Activated CD4-positive, alpha-beta T cell treated with anti-CD3 and anti-CD28 coated beads, Interleukin-2, amount 50 U/mL, for 48 hours (primary cell): Measurements from ENCODE around the gene INSIG1.
A peak's percentile ranks its signal among the peaks of the same experiment; 100 is the strongest.

Experiments
- DNase-seq, 2 experiments: peaks; one replicate each; pipeline ENCODE4 v3.0.0-alpha.2; 2020

The INSIG1 gene

DNA sequence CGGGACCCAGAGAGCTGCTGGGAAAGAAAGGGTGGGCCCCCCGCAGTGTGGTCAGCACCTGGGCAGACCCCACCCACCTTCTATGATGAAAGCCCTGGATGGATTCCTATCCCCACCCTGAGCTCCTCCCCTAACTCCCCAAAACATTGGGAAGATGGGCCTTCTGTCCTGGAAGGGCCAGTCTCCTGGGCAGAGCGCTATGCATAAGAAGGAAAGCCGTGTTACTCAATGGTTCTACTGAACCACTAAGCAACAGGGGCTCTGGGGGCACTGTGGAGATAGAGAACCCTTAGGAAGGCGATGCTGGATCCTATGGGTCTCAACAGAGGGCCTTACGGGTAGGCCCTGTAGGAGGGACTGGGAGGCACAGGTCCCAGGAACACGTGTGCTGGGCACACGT lies 30.7 kb upstream of the INSIG1 start:
- DNase-seq: no peak

- no peak for DNase-seq
These were observed 30.2 kb upstream of the INSIG1 start for GRCh38 chr7:155267436-155267835.

DNA sequence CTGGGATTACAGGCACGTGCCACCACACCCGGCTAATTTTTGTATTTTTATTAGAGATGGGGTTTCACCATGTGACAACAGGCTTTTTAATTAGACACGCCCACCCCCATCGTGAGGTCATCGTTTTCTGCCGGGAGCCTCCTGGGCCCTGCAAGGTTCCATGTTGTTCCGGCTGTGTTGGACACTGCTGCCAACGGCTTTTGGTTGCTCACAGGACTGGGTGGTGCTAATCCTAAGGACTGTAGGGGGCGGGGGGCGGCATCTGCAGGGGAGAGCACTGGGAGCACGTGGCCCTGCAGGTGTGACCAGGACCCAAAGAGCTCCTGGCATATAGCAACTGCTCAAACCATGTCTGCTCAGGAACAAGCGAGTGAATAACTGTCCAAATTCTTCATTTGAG lies 29.5 kb upstream of the INSIG1 start:
- no peak for DNase-seq

DNA sequence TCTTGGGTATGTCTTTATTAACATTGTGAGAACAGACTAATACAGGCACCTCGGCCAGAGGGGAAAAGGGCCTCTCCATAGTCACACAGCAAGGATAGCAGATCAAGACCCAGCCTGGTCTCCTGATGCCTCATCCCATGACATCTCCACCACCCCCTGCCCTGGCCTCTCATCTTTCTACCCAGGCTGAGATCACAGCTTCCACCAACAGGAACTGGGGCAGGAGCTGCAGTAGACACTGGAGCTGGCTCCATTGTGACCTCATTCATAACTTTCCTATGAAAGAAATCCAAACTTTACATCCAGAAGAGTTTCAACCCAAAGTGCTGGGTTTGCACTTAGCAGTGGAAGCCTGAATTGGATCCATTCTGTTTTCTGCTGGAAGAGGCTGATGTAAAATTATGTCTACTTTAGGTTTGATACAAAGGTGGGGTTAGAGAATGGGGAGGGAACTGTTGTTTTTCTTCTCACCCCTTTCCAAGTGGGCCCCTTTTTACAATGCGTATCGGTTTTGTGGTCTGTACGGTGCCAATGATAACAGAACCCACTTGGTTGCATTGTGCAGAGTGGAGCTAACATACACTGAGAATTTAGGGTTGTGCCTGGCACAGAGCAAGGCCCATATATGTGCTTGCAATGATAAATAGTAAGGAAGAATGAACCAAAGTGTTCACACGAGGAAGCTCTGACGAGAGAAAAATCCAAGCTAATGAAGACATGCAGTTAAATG lies 28.6 kb upstream of the INSIG1 start:
- DNase-seq: no peak

DNA sequence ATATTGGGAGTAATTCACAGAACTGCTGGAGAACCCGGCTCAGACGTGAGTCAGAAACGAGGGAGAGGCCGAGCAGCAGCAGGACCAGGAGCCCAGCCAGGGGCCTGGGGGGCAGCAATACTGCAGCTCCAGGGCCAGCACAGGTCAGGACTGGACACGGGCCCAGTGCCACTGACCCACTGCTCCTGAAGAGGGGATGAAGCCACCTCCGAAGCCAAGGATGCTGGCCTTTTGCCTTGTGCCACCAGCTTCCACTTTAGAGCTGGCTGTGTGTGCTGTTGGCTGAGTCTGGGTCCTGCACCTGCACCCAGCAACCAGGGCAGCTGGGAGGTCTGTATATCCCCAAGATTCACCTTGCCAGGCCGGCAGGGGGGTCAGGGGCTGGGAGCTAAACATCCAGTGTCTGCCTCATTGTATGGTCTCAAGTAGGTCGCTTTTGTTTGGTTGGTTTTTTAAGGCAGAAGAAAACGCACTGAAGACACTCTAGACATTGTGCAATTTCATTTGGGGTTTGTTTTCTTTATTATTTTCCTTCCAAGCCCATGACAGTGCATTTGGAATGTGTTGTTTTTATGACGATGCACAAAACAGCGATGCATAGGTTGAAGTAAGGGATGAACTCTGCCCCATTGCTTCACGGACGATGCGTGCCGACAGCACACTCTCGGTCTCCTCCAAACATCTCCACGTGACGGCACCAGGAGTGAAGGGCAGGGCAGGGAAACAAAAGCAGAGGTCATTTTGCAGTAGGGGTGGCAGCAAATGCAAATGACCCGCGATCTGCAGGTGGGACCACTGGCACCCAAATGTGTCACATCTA lies 27.7 kb upstream of the INSIG1 start:
- DNase-seq: no peak

- no peak for DNase-seq
These were observed 26.8 kb upstream of the INSIG1 start for GRCh38 chr7:155270861-155271260.

GRCh38 chr7:155274633-155275355 lies 22.9 kb upstream of the INSIG1 start:
- no peak for DNase-seq

DNA sequence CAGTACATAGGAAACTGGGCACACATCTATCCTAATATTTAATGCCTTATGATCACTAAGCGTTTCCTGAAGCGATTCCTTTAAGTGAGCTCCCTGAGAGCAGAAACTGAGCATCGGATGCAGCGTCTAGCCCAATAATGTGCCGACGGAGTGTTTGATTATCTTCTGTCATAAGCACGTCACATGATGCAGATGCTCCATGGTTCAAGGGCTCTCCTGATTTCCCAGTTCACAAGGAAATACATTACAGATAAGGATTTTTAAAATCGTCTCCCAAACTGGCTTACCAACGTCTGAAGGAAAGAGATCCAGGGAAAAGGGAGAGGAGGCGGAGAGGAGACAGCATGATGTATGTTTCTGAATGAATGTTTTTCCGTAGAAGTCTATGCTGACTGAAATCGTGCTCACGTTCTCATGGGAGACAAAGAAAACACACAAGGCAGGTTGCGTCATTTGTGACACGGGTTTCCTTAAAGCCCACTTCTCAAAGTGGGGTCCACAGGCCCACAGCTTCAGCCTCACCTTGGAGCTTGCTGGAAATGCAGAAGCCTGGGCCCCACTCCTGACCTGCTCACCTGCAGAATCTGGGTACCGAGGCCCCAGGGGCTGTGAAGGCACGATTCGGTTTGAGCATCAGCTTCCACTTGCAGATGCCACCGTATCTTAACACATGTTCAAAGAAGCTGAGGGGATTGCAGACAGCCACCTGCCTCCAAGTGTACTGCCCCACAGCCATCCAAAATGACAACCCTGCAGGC lies 21.5 kb upstream of the INSIG1 start:
- no peak for DNase-seq

- DNase-seq: no peak
These were observed 20.8 kb upstream of the INSIG1 start for GRCh38 chr7:155276800-155277375.

DNA sequence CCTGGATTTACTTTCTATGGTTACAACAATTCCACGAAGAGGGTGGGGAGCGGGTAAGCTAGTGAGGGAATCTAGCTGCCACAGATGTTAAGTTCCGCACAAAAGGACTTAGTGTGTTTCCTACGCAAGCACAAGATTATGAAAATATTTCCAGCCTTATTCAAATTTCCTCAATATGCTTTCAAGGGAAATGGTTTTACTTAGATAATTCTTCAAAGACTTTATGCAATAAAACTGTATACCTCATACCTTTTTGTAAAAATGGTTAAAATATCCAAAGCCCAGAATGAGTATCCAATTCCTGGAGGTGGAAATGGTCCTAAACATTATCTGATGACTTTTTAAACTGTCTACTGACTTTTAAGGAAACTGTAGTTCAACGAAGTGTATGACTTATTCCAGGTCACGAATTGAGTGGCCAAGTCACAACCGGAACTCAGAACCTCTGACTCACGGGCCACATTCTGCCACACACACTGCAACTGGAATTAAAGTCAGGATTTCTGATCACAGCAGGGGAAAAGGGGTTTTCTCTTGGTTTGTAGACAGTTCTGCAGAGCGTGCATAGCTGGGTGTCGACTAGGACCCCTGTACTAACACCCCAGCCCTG lies 20.2 kb upstream of the INSIG1 start:
- DNase-seq: peak; percentile 47 to 60

GRCh38 chr7:155278921-155279320 lies 18.8 kb upstream of the INSIG1 start:
- DNase-seq: no peak

GRCh38 chr7:155279787-155280445 lies 17.8 kb upstream of the INSIG1 start:
- DNase-seq: no peak

- DNase-seq: peak; percentile 37 to 38
These were observed 17.0 kb upstream of the INSIG1 start for GRCh38 chr7:155280446-155281397.

DNA sequence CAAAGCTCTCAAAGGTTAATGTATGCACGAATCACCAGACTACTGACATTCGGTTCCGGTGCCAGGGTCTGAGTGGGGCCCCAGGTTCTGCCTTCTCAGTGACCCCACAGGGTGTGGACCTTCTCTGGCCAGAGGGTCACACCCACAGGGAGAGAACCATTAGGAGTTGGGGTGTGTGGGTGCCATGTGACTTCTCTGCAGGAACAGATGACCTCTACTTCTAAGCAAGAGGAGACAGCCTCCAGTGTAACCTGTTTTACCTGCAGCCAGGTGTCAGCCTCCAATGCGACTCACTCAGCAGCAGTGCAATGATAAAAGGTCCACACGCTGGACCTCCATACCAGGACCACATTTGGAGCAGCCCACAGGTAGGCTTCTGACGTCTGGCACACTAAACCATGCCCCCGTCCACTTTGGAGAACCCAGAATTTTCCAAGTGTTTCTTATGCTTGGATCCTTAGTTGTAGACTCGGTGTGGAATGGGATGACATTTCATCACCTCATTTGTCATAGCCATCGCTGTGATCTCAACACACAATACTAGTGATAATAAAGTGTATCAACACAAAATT lies 16.2 kb upstream of the INSIG1 start:
- no peak for DNase-seq

- no peak for DNase-seq
These were observed 15.0 kb upstream of the INSIG1 start for GRCh38 chr7:155282671-155283070.

DNA sequence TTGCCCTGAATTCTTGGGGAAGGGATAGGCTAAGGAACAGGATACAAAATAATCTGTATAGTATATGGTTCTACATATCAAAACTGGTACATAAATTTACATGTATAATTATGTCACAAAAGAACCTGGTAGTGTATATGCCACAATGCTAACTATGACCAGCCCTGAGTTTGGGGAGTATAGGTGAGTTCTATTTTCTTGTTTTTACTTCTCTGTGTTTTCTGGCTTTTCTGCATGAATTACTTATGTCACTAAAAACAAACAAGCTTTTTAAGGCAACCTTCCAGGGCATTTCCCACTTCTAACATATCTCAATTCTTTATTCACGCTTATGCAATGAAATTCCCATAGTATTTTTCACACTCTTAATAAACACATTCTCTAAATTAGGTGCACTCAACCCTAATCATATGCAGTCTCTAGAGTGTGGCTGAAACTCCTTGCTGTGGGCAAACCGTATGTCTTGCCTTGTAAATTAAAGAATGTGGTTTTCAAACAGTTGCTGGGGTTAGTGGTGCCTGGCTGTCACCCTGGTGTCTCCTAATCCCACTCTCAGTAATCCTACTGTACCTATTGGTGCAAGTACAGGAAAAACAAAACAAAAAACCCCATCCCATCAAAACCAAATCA lies 14.0 kb upstream of the INSIG1 start:
- DNase-seq: peak in 1 of 2 experiments; percentile 32

- DNase-seq: no peak
These were observed 13.0 kb upstream of the INSIG1 start for GRCh38 chr7:155284496-155285274.

DNA sequence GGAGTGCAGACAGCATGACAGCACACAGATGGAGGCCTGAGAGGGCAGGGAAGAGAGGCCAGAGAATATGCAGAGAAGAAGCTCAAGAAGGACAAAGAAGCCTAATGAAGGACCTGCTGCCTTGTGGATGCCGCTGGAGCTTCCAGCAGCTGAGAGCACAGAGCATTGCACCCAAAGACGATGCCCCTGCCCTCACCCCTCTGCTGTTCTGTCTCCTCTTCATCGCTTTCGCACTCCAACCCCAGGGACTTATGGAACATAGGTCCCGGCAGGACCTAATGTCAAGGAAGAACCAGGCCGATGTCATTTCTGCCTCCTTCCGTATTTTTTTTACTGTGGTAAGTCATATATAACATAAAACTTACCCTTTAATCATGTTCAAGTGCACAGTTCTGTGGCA lies 12.3 kb upstream of the INSIG1 start:
- no peak for DNase-seq

DNA sequence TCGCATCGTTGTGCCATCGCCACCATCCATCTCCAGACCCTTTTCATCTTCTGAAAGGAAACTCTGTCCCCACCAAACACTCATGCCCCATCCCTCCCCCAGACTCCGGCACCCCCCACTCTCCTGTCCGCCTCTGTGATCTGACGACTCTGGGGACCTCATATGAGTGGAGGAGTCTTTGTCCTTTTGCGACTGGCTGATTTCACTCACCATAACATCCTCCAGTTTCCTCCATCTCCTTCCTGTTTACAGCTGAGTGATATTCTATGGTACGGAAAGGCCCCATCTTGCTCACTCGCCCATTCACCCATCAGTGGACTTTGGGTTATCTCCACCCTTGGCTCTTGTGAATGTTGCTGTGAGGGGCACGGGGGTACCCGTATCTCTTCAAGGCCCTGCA lies 11.8 kb upstream of the INSIG1 start:
- DNase-seq: no peak
